K562 (cell line): Measurements from ENCODE around the gene ANKH. TPM values are rescaled to one million over a fixed set of nuclear protein-coding genes. Genes with fewer than 3 reads are reported as not detected.

Experiments used
- ATAC-seq: fragments of 200-7000 bp; cut with Tn5 transposase; 3 replicates; pipeline ENCODE4 v1.9.1; 2020; ENCODE audit warnings: moderate library complexity
- BruUV-seq: library from RNA; stranded (reverse); fragments of 400-500 nt; replicated peaks from 2 replicates; lab custom pipeline; 2021; lab: Mats Ljungman, UMichigan
- CTCF ChIA-PET: fragments of 300-600 bp; formaldehyde crosslinking; extraction: SDS; loops from one replicate; lab custom pipeline; 2021; ENCODE audit warnings: low intra/inter-chr PET ratio; lab: Yijun Ruan, JAX
- POLR2A ChIA-PET: fragments of 300-600, 350-650 bp; sonication (Branson Sonifier 250); formaldehyde crosslinking; extraction: SDS; loops from one replicate; lab custom pipeline; 2021; ENCODE audit warnings: antibody characterized with exemption, inconsistent platforms; lab: Yijun Ruan, JAX
- DNase-seq, 4 experiments: peaks; one replicate each; pipeline versions ENCODE4 v3.0.0 to v3.0.0-alpha.2; 2011 to 2018; ENCODE audit warnings: low spot score in 3 of 4, mixed read lengths in 3 of 4; ENCODE audit errors: extremely low read depth in 1 of 4
- FAIRE-seq: peaks from 2 replicates; lab custom pipeline; 2011; peaks lifted over from hg19 to GRCh38; lab: Jason Lieb, UNC
- H2AFZ ChIP-seq: 2 replicates; pipeline ENCODE4 v1.6.0; 2011; ENCODE audit warnings: low read depth, low read length, control low read depth, inconsistent platforms
- H3K27ac ChIP-seq: fragments of 200-600 bp; 3 replicates; pipeline ENCODE4 v1.8.0; 2011; ENCODE audit warnings: low read depth, mild to moderate bottlenecking, control low read depth, inconsistent platforms, low read length, moderate library complexity, mixed read lengths; ENCODE audit errors: extremely low read depth
- H3K27me3 ChIP-seq, 2 experiments: fragments of 300-600 bp in 1 of 2; 2 replicates in 1 of 2; 3 replicates in 1 of 2; pipeline versions ENCODE4 v1.6.0 to v1.8.0; 2011; ENCODE audit warnings: inconsistent platforms in 2 of 2, low read length in 2 of 2, mild to moderate bottlenecking in 1 of 2, mixed read lengths in 1 of 2, moderate library complexity in 1 of 2; ENCODE audit not compliant: control insufficient read depth in 2 of 2, insufficient read depth in 2 of 2
- H3K36me3 ChIP-seq: fragments of 300-600 bp; 3 replicates; pipeline ENCODE4 v1.8.0; 2011; ENCODE audit warnings: mild to moderate bottlenecking, low read length, inconsistent platforms; ENCODE audit not compliant: control insufficient read depth, insufficient read depth
- H3K4me1 ChIP-seq, 2 experiments: fragments of 200-600 bp in 1 of 2; replicated peaks in 1 of 2; 2 replicates in 1 of 2; 3 replicates in 1 of 2; pipeline versions ENCODE4 v1.5.1 to v1.8.0; 2011; ENCODE audit warnings: inconsistent platforms in 2 of 2, low read length in 2 of 2, mild to moderate bottlenecking in 1 of 2, mixed read lengths in 1 of 2, moderate library complexity in 1 of 2; ENCODE audit not compliant: control insufficient read depth in 2 of 2, insufficient read depth in 2 of 2
- H3K4me2 ChIP-seq: 2 replicates; pipeline ENCODE4 v1.6.1; 2011; ENCODE audit warnings: low read length, control low read depth, inconsistent platforms, mixed read lengths; ENCODE audit not compliant: insufficient read depth
- H3K4me3 ChIP-seq: fragments of 200-600 bp; sonication (generic), shearing (Covaris generic); 2 replicates; pipeline ENCODE4 v1.5.1; 2016; ENCODE audit warnings: control low read depth, inconsistent platforms
- H3K79me2 ChIP-seq: fragments of 200-600 bp; 3 replicates; pipeline ENCODE4 v1.8.0; 2011; ENCODE audit warnings: low read length, inconsistent platforms; ENCODE audit not compliant: control insufficient read depth, insufficient read depth
- H3K9ac ChIP-seq, 2 experiments: 2 replicates each; pipeline versions ENCODE4 v1.6.0 to v1.6.1; 2011; ENCODE audit warnings: low read depth in 2 of 2, low read length in 2 of 2, control low read depth in 1 of 2, inconsistent platforms in 1 of 2, mild to moderate bottlenecking in 1 of 2, mixed read lengths in 1 of 2; ENCODE audit not compliant: insufficient read depth in 1 of 2
- H3K9me1 ChIP-seq: one replicate; pipeline ENCODE4 v1.6.0; 2011; ENCODE audit warnings: inconsistent platforms, mild to moderate bottlenecking, low read length, moderate library complexity; ENCODE audit not compliant: control insufficient read depth, insufficient read depth
- H3K9me3 ChIP-seq: replicated peaks from 2 replicates; pipeline ENCODE4 v1.5.1; 2011; ENCODE audit warnings: low read depth, low read length, inconsistent platforms; ENCODE audit not compliant: control insufficient read depth, insufficient read depth
- H4K20me1 ChIP-seq: replicated peaks from 2 replicates; pipeline ENCODE4 v1.6.1; 2011; ENCODE audit warnings: low read length, inconsistent platforms, mixed read lengths; ENCODE audit not compliant: control insufficient read depth, insufficient read depth
- BACH1 ChIP-seq: fragments of 200-800 bp; sonication (Bioruptor generic); IDR thresholded peaks from 2 replicates; pipeline ENCODE4 v1.6.1; 2016; ENCODE audit warnings: missing genetic modification characterization, missing compliant biosample characterization
- CBFB ChIP-seq: sonication (generic); formaldehyde crosslinking; IDR thresholded peaks from 2 replicates; pipeline ENCODE4 v1.4.0; 2020; ENCODE audit warnings: mild to moderate bottlenecking, missing genetic modification reagents
- CREB1 ChIP-seq, 2 experiments: sonication (generic) in 1 of 2; formaldehyde crosslinking in 1 of 2; IDR thresholded peaks; 2 replicates each; pipeline versions ENCODE4 v1.6.1 to v1.8.0; 2012 to 2022; ENCODE audit warnings: inconsistent platforms in 1 of 2, mild to moderate bottlenecking in 1 of 2, missing genetic modification reagents in 1 of 2, moderate library complexity in 1 of 2
- FIP1L1 ChIP-seq: fragments of 200-400 bp; formaldehyde crosslinking; IDR thresholded peaks from 2 replicates; pipeline ENCODE4 v1.6.1; 2018; ENCODE audit warnings: mild to moderate bottlenecking, low read depth, low read length; ENCODE audit not compliant: poor library complexity, severe bottlenecking
- MED1 ChIP-seq: sonication (generic); formaldehyde crosslinking; IDR thresholded peaks from 2 replicates; pipeline ENCODE4 v1.8.1; 2023; ENCODE audit warnings: missing genetic modification reagents, borderline replicate concordance
- POLR2AphosphoS5 ChIP-seq: IDR thresholded peaks from 2 replicates; pipeline ENCODE4 v1.6.1; 2011; ENCODE audit warnings: mild to moderate bottlenecking, low read depth, low read length, moderate library complexity; ENCODE audit not compliant: control insufficient read depth, insufficient read depth
- SAFB2 ChIP-seq: fragments of 200-400 bp; formaldehyde crosslinking; IDR thresholded peaks from 2 replicates; pipeline ENCODE4 v1.6.1; 2018; ENCODE audit warnings: borderline replicate concordance, low read length, low read depth, moderate library complexity; ENCODE audit not compliant: severe bottlenecking
- SMAD4 ChIP-seq: fragments of 250-450 bp; sonication (Bioruptor Pico); conservative IDR thresholded peaks from 2 replicates; pipeline ENCODE4 v1.8.0; 2021; ENCODE audit warnings: inconsistent platforms, mild to moderate bottlenecking, moderate library complexity
- SREBF1 ChIP-seq: fragments of 150-350 bp; IDR thresholded peaks from 2 replicates; pipeline ENCODE4 v1.6.1; 2014; ENCODE audit warnings: antibody characterized with exemption, low read depth, low read length, borderline replicate concordance
- ZNF282 ChIP-seq: sonication (generic); formaldehyde crosslinking; IDR thresholded peaks from 2 replicates; pipeline ENCODE4 v1.8.1; 2023; ENCODE audit warnings: missing genetic modification reagents
- WGBS: fragments of 100-300 bp; shearing (Covaris generic); methylation state at CpG from one replicate; pipeline ENCODE4 v1.1.6; 2016; ENCODE audit warnings: low coverage, mixed read lengths; ENCODE audit not compliant: insufficient coverage; ENCODE audit errors: missing lambda C conversion rate; 5-methylcytosine and 5-hydroxymethylcytosine counted together
- in situ Hi-C: fragments of 300-500 bp; cut with MboI; formaldehyde crosslinking; loops from 4 replicates; pipeline ENCODE4 v1.15.0; 2018; ENCODE audit warnings: inconsistent platforms, mixed read lengths
- intact Hi-C: fragments of 100-400 bp; cut with micrococcal nuclease; formaldehyde crosslinking; loops from 2 replicates; pipeline ENCODE4 v1.14.2; 2022
- polyA plus RNA-seq, 8 experiments: library from polyadenylated mRNA; depleted of rRNA in 4 of 8; stranded (reverse) in 5 of 8; unstranded in 3 of 8; fragments of >200 nt; fragmentation: Nextera tagmentation in 2 of 8; fragmentation: Illumina TruSeq in 1 of 8; extraction: Ambion mirVana in 2 of 8; extraction: Trizol in 1 of 8; gene quantifications; 2 replicates each; pipeline versions ENCODE4 v1.2.1 to v1.2.3, GENCODE V29; 2011 to 2014; ENCODE audit warnings: inconsistent platforms in 1 of 8, missing spikeins in 1 of 8
- total RNA-seq, 7 experiments: library from RNA; depleted of rRNA in 6 of 7; stranded (reverse); fragments of >200 nt in 6 of 7; fragmentation: Illumina TruSeq in 2 of 7; extraction: Trizol in 2 of 7; gene quantifications; 2 replicates each; pipeline versions ENCODE4 v1.2.1 to v1.2.3, GENCODE V29; 2011 to 2021; ENCODE audit warnings: low replicate concordance in 1 of 7
- TF ChIP-seq, protein P1 (sequence below): fragments of 450-650 bp; IDR thresholded peaks from 2 replicates; pipeline ENCODE4 v1.7.0; 2016; ENCODE audit warnings: borderline replicate concordance

ANKH gene
- total and polyA plus RNA-seq, 9 of the 15 experiments (the other 6 are each of a cell fraction or from before 2014, with no cell fraction given), result 0.79 to 12.2 (median 4.5) TPM

DNA sequence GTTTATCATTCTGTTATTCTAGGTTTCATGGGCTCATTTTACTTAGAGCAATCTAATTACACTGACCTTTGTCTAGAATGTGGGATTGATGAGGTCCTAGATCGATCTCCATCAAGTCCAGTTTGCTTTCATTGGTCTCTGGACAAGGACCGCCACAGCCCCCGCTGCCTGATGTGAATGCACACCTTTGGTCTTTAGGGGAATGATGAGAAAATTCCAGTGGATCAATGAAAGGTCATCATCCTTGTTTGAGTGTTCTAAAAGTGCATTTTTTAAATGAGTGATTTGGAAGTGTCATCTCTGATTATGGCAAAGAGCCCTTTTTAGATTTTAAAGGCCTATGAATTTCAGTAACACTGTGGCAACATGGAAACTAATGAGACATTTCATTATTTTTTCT lies 2.2 kb upstream of the ANKH start:
- intact Hi-C loops (loop anchor here (10.0 kb wide), 2 partner anchors 131 to 149 kb away; no protein-coding TSS in a partner anchor), in situ Hi-C loops (no loop called here)
- Histone ChIP-seq H3K9me3 (no peaks in the 10 kb centered on the region), H4K20me1 (no peaks in the 10 kb centered on the region), H3K4me3 (no peak overlapping the region), H2AFZ (no peak overlapping the region), H3K4me2 (no peak overlapping the region), H3K79me2 (no peaks in the 10 kb centered on the region), H3K4me1 (peaks cover 0 to 14% of the 10 kb centered on the region in 2 experiments; a peak in 3 of 5 replicates), H3K36me3 (no peaks in the 10 kb centered on the region), H3K9ac (no peak overlapping the region), H3K27ac (no peak overlapping the region), H3K27me3 (peaks cover 13 to 16% of the 10 kb centered on the region in 2 experiments), H3K9me1 (no peaks in the 10 kb centered on the region)
- FAIRE-seq, result no peak
- 40% methylated on average over 3 of the region's 3 CpGs for WGBS
- TF ChIP-seq MED1 (no peak), FIP1L1 (no peak), ZNF282 (no peak), SAFB2 (no peak), POLR2AphosphoS5 (no peak), CBFB (CRISPR knock-in tag) (no peak), BACH1 (tag) (no peak), CREB1 (IDR thresholded peaks at IDR 0.05) (no peak), CREB1 (CRISPR knock-in tag; IDR thresholded peaks at IDR 0.05) (no peak), SREBF1 (no peak), SMAD4 (CRISPR knock-in tag) (no peak)
- TF ChIP-seq, protein P1, sequence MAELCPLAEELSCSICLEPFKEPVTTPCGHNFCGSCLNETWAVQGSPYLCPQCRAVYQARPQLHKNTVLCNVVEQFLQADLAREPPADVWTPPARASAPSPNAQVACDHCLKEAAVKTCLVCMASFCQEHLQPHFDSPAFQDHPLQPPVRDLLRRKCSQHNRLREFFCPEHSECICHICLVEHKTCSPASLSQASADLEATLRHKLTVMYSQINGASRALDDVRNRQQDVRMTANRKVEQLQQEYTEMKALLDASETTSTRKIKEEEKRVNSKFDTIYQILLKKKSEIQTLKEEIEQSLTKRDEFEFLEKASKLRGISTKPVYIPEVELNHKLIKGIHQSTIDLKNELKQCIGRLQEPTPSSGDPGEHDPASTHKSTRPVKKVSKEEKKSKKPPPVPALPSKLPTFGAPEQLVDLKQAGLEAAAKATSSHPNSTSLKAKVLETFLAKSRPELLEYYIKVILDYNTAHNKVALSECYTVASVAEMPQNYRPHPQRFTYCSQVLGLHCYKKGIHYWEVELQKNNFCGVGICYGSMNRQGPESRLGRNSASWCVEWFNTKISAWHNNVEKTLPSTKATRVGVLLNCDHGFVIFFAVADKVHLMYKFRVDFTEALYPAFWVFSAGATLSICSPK, result no peak
- no peak for DNase-seq
- BruUV-seq, result no TSS peak
- POLR2A ChIA-PET, result no interaction called here
- no peak for ATAC-seq
- CTCF ChIA-PET, result no interaction called here
